SHP77 (cell line): Measurements from ENCODE around the gene AMZ2.
"Not testable (repeated sequence)": the region's sequence is repeated elsewhere in the genome, so short reads cannot be mapped to it uniquely, and the experiment has no call there.

Experiments used
- DNase-seq, 2 experiments: peaks; one replicate each; lab custom pipeline; 2025; lab: John Stamatoyannopoulos, UW

Gene AMZ2

DNA sequence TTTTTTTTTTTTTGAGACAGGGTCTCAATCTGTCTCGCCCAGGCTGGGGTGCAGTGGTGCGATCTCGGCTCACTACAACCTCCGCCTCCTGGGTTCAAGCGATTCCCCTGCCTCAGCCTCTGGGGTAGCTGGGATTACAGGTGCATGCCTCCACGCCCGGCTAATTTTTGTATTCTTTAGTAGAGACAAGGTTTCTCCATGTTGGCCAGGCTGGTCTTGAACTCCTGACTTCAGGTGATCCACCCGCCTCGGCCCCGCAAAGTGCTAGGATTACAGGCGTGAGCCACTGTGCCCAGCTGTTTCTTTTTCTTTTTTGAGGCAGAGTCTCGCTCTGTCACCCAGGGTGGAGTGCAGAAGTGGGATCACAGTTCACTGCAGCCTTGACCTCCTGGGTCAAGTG lies 27.1 kb upstream of the AMZ2 start:
- not testable (repeated sequence) for DNase-seq

DNA sequence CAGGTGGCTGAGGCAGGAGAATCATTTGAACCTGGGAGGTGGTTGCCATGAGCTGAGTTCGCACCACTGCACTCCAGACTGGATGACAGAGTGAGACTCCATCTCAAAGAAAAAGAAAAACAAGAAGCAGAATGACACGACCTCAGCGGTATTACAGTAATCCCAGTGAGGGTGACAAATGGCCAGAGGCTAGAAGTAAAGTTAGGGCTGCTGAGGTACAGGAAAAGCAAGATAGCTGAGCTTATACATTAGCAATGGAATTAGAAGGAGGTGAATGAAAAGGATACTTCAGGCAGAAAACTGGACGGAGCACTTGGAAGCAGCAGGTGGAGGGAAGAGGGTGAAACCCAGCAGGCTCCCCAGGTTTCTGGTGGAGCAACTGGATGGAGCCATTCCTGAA lies 26.1 kb upstream of the AMZ2 start:
- DNase-seq: no peak

DNA sequence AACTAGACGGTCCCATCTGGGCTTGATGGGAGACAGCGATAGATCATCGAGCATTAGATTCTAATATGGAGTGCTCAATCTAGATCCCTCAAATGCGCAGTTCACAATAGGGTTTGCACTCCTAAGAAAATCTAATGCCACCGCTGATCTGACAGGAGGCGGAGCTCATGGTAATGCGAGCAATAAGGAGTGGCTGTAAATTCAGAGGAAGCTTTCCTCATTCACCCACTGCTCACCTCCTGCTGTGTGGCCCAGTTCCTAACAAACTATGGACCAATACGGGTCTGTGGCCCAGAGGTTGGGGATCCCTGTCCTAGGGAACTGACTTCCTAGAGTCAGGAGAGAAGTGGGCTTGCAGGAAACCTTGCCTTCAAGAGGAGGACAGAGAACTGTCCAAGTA lies 25.2 kb upstream of the AMZ2 start:
- DNase-seq: no peak

DNA sequence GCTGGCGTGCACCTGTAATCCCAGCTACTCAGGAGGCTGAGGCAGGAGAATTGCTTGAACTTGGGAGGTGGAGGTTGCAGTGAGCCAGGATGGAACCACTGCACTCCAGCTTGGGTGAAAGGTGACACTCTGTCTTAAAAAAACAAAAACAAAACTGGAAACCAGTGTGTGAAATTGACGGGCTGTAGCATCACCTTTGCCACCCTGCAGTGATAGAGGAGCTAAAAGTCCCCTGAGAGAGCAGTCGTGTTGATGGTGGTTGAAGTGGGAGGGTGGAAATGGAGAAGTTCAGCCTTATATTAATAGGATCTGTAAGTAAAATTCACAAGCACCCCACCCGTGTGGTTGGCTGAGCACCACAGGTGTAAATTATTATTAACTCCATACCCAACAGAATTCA lies 22.8 kb upstream of the AMZ2 start:
- DNase-seq: not testable (repeated sequence)

DNA sequence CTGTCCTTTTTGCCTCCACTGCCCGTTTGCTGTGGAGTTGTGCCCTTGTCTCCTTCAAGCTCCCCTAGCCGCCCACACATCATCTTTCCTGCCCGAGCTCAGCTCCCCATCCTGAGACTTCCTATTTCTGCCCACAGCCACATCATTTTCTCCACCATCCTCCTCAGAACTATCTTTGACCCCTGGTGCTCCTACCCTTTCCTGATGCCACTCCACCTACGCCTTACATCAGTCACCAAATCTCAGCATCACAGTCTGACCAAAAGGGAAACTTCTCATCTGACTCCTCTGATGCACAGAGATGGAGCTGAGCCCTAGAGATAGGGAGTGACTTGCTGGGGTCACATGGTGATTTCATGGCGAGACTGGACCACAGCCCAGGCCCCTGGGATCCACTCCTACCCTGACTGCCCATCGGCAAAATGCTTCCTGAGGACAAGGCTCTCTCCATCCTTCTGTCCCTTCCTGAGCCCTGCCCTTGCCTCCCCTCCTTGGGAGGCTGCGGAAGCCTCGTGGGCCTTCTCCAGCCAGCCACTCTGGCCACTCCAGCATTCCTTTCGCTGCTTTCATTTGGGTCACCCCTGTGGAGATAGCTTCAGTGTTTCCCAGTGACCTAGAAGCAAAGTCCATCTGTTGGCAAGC lies 19.7 kb upstream of the AMZ2 start:
- not testable (repeated sequence) for DNase-seq

DNA sequence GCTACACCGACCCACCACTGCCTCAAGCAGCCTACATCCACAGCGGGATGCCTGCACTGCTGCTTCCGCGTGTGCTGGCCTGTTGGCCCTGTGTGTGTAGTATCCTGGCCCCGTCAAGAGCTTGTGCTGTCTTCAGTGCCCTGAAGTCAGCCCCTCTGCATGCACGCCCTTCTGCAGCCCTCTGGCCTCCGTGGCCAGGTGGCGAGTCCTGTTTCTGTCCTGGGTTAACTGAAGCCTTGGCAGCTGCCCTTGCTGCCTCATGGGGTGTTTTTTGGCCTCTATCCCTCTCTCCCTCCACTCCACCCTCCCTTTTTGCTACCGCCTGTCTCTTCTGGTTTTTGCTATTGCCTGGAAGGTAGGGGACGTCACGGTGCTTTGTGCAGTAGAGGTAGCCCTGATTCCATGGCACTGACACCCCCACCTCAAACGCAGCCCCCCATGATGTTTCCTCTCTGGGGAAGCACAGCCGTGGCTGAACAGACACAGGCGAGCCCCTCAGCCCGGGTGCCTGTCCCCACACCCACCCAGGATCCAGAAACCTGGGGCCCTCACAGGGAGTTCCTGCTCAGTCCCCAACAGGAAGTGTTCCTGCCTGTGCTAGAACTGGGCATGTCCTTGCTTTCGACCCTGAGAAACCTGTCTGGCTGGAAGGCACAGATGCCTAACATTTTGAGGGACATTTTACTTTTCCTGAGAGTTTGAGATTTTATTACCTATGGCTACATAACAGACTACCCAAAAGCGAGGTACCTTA lies 18.8 kb upstream of the AMZ2 start:
- no peak for DNase-seq

DNA sequence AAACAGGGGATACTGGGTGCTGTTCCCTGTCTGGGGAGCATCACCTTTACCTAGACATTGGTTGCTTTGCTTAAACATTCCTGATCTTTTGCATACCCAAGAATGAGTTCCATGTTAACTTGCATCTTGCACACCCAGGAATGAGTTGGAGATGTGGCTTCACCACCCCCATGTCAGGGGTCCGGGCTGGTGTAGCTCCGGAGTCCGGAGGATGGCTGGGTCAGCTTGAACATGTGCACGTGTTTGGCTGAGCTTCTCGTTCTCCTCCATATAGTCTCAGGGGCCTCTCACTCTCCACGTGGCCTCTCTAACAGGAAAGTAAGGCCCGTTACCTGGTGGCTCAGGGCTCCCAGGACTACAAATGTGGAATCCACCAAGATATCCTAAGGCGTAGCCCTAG lies 18.2 kb upstream of the AMZ2 start:
- no peak for DNase-seq

DNA sequence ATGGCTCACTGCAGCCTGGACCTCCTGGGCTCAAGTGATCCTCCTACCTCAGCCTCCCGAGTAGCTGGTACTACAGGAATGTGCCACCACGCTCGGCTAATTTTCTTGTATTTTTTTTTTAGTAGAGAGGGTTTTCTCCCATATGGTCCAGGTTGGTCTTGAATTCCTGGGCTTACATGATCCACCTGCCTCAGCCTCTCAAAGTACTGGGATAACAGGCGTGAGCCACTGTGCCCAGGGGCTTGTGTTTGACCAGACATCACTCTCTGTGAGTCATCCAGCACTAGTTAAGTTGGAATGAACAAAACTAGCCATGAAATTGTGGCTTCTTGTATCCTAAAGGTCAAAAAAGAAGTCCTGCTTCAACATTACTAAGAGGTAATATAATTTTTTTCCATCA lies 16.7 kb upstream of the AMZ2 start:
- DNase-seq: not testable (repeated sequence)

DNA sequence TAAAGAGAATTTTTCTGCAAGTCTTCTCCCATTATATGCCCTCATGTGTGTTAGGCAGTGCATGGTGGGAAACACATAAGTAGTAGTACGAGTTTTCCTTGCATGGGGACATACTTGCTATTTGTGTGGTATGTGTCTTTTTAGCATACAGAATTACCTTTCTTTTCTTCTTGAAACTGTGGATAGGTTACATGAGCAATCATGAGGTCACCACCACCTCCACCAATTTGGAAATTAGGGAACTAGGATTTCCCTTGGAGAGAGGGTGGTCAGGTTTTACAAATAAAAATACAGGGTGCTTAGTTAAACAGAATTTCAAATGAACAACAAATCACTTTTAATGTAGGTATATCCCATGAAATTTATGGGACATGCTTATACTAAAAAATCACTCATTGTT lies 16.3 kb upstream of the AMZ2 start:
- DNase-seq: no peak

DNA sequence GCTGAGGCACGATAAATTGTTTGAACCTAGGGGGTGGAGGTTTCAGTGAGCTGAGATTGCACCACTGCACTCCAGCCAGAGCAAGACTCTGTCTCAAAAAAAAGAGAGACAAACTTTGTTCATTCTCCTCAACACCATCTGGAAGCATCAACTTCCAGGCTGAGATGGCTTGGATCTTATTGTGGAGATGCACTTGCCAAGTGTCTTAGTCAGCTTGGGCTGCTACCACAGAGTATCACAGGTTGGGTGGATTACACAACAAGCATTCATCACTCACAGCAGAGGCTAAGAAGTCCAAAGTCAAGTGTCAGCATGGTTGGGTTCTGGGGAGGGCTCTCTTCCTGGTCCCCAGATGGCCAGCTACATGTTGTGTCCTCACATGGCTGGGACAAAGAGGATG lies 15.1 kb upstream of the AMZ2 start:
- DNase-seq: not testable (repeated sequence)

DNA sequence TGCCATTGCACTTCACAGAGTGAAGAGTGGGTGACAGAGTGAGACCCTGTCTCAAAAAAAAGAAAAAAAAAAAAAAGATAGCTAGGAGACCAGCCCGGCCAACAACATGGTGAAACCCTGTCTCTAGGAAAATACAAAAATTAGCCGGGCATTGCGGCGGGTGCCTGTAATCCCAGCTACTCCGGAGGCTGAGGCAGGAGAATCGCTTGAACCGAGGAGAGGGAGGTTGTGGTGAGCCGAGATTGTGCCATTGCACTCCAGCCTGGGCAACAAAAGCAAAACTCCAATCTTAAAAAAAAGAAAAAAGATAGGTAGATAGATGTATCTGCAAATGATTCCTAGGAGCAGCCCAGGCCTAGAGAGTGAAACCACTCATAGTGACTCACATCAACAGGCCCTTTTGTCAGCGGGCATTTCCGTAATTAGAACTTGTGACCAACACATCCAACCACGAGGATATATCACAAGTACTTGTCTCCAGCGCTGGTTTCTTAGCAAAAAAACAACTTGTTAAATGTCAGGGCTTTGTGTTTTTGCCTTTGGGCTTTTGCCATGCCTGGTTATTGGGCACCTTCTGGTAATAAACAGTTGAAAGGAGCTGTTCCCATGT lies 13.0 kb upstream of the AMZ2 start:
- not testable (repeated sequence) for DNase-seq

DNA sequence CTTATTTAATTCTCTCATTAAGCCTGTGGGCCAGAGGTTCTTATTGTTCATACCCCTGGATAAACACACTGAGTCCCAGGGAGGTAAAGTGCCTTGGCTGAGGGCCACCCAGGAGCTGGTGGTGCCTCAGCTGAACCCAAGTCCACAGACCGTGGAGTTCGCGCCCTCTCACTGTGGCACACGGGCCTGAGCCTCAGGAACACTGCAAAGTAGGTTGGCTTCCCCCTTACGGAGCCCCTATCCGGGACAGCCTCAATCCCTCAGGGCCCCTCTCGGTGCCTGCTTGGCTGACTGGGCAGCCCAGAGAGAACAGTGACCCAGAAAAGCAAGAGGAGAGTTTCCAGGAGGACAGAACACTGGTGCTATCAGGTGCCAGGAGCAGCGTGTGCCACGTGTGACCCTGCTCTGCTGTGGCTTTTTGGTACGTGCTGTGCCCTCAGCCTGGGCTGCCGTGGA lies 12.5 kb upstream of the AMZ2 start:
- DNase-seq: not testable (repeated sequence)

DNA sequence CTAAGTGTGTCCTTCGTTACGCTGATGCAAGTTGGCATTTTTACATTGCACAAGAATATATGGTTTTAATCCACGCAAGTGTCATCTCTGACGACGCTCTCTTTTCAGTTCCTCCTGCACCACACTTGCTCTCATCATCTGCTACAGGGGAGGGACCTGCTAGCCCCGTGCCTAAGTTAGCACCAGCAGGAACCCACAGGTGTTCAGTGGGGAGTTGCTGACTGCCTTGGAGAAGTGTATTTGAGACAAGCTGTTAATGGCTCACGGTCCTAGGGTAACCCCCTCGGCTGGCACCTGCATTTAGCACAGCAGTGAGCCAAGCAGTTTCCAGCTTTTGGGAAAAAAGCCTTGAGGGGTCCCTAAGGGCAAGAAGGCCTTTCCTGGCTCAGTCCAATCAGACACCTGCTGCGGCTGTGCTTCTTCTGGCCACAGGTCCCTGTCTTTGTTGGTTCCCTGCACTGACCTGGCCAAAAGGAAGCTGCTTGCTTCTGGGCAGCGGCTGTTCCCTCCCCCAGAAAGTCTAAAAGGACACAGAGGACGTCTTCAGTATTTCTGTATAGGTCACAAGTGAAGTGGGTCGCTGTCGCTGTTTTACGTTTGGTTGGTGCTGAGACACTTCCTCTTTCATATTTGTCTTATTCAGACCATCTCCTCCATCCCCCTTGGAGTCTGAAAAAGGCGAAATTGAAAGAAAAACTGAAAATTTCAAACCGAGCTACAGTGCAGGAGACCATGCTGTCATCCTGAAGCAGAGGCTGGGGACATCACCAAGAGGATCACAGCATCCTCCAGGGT lies 10.3 kb upstream of the AMZ2 start:
- not testable (repeated sequence) for DNase-seq

DNA sequence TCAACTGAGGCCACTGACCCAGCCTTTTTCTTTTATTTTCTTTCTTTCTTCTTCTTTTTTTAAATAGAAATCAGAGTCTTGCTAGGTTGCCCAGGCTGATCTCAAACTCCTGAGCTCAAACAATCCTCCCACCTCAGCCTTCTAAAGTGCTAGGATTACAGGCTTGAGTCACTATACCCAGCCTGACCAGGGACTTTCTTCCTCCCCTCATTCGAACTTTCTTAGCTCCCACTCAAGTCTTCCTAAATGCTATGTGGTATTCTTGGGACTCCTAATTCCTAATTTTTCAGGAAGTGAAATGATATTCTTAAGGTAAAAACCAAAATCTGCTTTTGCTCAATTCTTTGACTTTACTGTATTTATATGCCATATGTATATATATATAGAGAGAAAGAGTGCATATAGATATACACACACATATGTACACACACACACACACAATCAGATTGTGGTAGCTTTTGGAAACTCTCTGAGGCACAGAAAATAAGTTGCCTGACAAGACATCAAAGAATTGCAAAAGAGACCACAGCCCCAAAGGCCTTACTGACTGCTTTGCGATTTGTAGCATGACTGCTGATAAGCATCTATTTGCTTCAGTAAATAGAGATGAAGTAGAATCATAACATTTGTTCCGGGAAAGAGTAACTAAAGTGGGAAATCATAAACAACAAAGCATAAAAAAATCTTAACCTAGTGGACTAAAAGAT lies 9.5 kb upstream of the AMZ2 start:
- DNase-seq: no peak

DNA sequence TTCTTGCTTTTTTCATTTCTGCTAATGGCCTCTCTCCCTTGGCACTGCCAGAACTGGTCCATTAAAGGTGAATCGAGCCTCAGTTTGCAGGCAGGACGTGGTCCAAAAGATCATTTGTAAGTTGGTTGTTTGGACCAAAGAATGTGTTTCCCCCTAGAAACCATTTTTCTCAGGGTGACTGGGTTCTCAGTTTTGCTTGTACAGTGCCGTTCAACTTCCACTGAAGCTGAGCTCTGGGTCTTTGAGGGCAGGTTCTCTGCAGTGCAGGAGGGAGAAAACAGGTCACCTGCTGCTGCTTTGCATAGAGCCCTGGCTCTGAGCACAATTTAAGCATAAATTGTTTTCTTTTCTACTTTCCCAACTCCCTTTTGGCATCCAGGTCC lies 9.0 kb upstream of the AMZ2 start:
- no peak for DNase-seq

DNA sequence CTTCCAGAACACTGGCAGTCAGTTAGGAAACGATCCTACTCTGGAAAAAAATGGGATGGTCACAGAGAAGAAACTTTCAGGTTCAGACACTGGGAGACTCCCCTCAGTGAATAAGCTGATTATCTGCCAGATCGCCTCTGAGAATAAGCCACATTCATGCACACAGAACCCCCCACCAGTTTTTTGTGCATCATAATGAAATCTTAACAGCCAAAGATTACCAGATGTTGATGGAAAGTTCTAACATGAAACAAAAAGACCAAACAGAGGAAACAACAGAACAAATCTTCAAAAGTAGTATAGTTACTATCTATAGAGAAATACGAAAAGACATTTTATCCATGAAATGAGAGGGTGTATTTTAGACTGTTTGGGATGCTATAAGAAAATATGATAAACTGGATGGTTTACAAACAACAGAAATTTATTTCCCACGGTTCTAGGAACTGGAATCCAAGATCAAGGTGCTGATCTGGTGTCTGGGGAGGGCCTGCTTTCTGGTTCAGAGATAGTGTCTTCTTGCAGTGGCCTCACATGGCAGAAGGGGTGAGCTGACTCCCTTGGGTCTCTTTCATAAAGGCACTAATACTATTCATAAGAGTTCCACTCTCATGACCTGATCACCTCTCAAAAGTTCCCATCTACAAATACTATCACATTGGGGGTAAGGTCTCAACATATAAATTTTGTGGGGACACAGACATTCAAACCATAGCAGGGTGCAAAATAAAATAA lies 8.0 kb upstream of the AMZ2 start:
- no peak for DNase-seq

DNA sequence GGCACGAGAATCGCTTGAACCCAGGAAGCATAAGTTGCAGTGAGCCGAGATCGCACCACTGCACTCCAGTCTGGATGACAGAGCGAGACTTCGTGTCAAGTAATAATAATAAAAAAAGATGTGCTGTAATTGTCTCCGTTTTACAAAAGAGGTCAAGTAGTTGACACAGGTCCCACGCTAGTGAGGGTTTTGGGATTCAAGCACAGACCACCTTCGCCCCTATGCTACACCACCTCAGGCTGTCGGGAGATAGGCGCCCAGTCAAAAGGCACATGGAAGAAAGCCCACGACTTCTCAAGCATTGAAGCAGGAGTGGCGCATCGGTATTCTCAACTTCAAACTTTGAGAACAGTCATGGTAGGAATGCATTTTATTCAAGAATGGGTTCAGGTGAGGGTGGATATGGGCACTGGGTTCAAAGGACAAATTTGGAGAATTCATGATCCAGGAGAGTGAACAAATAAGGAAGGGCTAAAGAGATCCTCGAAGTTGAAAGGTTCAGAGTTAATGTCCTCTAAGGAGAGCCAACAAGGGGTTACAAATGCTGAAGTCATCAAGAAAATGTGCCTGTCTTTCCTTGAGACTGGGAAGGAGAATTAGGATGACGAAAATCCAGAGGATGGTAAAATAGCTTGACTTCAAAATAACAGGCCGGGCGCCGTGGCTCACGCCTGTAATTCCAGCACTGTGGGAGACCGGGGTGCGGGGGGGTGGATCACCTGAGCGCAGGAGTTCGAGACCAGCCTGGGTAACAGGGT lies 1.4 kb upstream of the AMZ2 start:
- DNase-seq: no peak

DNA sequence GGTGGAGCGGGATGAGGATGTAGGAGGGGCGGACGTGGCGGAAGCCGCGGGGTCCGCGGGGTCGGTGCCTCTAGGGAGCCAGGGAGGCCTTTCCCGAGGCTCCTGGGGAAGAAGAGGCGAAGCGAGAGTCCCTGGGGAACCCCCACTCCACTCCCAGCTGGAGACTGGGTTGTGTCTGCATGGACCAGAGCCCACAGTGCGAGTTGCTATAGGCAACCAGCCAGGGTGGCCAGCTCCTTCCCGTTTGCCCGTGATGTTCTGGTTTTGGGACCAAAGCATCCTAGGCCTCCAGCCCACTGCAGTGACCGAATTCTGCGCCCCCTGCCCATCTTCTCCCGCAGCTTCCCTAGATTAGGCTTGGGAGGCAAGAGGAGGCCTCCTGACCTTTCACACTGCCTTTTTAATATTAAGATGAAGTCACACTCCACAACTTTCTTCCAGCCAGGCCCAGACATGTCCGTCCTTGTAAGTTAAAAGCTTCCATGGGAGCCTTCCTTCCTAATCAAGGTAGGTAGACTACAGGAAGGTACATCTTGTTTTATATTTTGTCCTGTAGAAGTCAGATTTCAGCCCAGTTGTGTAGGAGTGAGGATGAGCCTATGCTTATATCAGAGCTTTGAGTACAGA lies 469 bp downstream of the AMZ2 start:
- DNase-seq: no peak

DNA sequence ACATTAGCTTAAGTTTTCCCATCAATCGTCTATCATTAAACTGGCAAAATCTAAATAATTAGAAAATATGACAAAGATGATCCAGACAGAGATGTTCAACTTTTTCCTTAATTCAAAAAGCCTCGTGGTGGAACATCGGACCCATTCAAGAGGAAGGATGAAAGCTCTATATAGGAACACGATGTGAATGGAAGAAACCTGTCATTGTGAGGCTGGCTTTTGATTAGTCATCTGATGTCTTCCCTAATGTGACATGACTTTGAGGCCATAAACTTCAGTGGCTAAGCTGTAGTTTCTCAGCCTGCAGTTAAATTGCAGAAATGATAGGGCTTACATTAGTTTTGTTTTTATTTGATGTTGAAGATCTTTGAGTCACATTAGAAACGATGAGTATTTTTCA lies 1.0 kb downstream of the AMZ2 start:
- DNase-seq: no peak

DNA sequence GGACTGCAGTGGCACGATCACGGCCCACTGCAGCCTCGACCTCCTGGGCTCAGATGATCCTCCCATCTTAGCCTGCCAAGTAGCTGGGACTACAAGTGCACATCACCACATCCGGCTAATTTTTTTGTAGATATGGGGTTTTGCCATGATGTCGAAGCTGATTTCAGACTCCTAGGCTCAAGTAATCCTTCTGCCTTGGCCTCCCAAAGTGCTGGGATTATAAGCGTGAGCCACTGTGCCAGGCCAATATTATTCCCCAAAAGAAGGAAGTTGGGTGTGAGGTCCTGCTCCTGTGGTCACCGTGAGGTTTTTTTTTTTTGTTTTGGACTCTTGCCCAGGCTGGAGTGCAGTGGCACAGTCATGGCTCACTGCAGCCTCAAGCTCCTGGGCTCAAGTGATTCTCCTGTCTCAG lies 1.5 kb downstream of the AMZ2 start:
- DNase-seq: no peak
